BE2C (cell line): ENCODE results near the gene MTHFD1.

Source experiments
- DNase-seq: peaks from one replicate; pipeline ENCODE4 v3.0.0-alpha.2; 2020
- H3K27me3 ChIP-seq: fragments of 250-450 bp; sonication (Bioruptor Pico); 2 replicates; pipeline ENCODE4 v1.5.1; 2020; ENCODE audit warnings: mild to moderate bottlenecking
- H3K36me3 ChIP-seq: fragments of 250-450 bp; sonication (Bioruptor Pico); 2 replicates; pipeline ENCODE4 v1.5.1; 2020; ENCODE audit warnings: mild to moderate bottlenecking
- H3K4me1 ChIP-seq: fragments of 250-450 bp; sonication (Bioruptor Pico); 2 replicates; pipeline ENCODE4 v1.5.1; 2020
- H3K4me3 ChIP-seq: 2 replicates; pipeline ENCODE4 v1.5.1; 2011; ENCODE audit warnings: low read depth, low read length
- H3K9me3 ChIP-seq: fragments of 250-450 bp; sonication (Bioruptor Pico); 2 replicates; pipeline ENCODE4 v1.5.1; 2020
- TF ChIP-seq, protein P1 (sequence below): IDR thresholded peaks from 2 replicates; pipeline ENCODE4 v1.5.1; 2012; ENCODE audit warnings: mild to moderate bottlenecking, low read depth, low read length

The MTHFD1 gene

DNA sequence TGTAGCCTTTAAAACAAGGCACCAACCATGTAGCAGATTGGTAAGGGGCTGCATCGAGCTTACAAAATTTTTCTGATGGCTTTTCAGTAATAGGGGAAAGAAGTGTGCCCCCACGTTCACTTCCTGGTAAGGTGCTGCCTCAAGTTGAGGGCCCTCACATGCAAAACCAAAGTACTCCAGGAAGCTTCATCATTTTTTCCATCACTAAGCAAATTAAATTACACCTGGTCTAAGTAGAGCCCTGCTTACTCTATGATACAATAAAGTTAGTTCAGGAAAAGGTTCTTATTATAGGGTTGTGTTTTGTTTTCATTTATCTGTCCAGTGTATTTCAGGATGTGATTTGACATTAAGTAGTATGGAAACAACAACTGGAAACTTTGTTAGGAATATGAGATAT is 62.1 kb downstream of the MTHFD1 start:
- Histone ChIP-seq H3K9me3 (no peaks in the 10 kb centered on the region), H3K36me3 (peaks cover 75% of the 10 kb centered on the region), H3K27me3 (no peaks in the 10 kb centered on the region), H3K4me3 (no peak overlapping the region), H3K4me1 (peaks cover 11% of the 10 kb centered on the region)
- TF ChIP-seq, protein P1, sequence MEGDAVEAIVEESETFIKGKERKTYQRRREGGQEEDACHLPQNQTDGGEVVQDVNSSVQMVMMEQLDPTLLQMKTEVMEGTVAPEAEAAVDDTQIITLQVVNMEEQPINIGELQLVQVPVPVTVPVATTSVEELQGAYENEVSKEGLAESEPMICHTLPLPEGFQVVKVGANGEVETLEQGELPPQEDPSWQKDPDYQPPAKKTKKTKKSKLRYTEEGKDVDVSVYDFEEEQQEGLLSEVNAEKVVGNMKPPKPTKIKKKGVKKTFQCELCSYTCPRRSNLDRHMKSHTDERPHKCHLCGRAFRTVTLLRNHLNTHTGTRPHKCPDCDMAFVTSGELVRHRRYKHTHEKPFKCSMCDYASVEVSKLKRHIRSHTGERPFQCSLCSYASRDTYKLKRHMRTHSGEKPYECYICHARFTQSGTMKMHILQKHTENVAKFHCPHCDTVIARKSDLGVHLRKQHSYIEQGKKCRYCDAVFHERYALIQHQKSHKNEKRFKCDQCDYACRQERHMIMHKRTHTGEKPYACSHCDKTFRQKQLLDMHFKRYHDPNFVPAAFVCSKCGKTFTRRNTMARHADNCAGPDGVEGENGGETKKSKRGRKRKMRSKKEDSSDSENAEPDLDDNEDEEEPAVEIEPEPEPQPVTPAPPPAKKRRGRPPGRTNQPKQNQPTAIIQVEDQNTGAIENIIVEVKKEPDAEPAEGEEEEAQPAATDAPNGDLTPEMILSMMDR = no peak
- DNase-seq = no peak

DNA sequence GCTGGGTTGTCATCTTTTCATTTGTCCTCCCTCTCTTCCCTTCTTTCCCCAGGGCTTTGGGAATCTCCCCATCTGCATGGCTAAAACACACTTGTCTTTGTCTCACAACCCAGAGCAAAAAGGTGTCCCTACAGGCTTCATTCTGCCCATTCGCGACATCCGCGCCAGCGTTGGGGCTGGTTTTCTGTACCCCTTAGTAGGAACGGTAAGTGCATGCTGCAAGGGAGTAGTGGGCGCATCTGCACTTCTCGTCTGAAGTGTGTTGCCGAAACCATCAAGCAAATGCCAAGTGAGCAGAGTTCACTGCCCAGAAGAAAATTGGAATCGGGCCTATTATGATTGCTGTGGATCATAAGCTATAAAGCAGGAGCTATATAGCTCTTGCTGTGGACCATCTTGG is 66.5 kb downstream of the MTHFD1 start:
- no peaks in the 10 kb centered on the region for H3K9me3 ChIP-seq
- H3K36me3 ChIP-seq = peaks cover 86% of the 10 kb centered on the region
- H3K4me1 ChIP-seq = no peaks in the 10 kb centered on the region
- TF ChIP-seq, protein P1 = no peak
- no peak overlapping the region for H3K4me3 ChIP-seq
- no peak for DNase-seq
- no peaks in the 10 kb centered on the region for H3K27me3 ChIP-seq

DNA sequence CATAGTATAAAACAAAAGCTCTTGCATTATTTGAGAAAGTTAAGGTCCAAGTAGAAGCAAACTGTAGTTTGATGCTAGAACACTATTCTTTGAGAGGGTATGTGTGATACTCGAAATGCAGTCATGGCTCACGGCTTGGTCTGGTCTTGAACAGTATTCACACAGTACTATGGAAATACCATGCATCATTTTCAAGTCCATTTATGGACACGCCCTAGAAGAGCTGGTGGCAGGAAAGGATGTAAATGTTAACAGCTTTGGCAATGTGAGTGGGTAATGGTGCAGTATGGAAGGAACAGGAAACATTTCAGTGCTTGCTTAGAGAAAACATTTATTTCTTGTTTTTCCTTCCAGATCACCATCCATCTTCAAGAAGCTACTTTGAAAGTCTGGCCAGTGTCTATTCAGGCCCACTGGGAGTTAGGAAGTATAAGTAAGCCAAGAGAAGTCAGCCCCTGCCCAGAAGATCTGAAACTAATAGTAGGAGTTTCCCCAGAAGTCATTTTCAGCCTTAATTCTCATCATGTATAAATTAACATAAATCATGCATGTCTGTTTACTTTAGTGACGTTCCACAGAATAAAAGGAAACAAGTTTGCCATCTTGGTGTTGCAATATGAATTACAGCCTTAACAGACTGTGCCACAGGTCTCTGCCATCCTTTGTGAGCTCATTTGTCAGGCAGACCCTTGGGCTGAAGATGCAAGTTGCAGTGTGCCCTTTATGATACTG is 71.4 kb downstream of the MTHFD1 start:
- Histone ChIP-seq H3K36me3 (peaks cover 54% of the 10 kb centered on the region), H3K4me1 (peaks cover 2% of the 10 kb centered on the region; the same call in 1 of the 2 replicates), H3K27me3 (no peaks in the 10 kb centered on the region), H3K9me3 (no peaks in the 10 kb centered on the region), H3K4me3 (no peak overlapping the region)
- TF ChIP-seq, protein P1 = no peak
- DNase-seq = no peak

DNA sequence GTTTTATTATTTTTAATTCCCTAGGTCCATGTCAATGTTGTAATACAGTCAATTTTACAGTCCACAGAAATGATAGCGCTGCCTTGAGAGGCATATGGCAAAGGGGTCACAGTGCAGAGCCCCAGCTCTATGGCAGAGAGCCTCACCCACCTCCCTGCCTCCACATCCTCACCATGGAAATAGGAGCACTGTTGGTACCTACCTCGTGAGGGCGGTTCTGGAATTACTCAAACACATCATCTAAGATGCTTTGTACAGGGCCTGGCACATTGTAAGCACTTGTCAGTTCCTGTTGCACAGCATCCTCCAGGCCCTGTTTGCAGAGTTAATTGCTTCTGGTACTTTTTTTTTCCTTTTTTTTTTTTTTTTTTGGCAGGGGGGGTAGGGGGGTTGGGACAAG is 73.1 kb downstream of the MTHFD1 start:
- peaks cover 4% of the 10 kb centered on the region; the same call in 1 of the 2 replicates for H3K4me1 ChIP-seq
- no peak for DNase-seq
- no peak overlapping the region for H3K4me3 ChIP-seq
- no peaks in the 10 kb centered on the region for H3K27me3 ChIP-seq
- TF ChIP-seq, protein P1 = no peak
- H3K36me3 ChIP-seq = peaks cover 37% of the 10 kb centered on the region
- no peaks in the 10 kb centered on the region for H3K9me3 ChIP-seq

DNA sequence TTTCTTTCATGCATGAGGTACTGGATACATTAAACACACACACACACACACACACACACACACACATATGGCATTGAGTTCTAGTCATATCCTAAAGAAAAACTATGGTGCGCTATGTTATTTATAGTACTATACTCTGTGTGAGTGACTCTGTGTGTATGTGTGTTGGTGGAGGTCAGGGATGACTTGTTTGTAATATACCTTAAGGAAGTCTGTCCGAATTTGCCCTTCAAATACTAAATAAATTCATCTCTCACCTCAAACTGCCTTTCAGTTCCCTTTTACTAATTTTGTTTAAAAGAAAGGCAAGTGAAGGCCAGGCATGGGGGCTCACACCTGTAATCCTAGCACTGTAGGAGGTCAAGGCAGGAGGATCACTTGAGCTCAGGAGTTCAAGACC is 75.0 kb downstream of the MTHFD1 start:
- Histone ChIP-seq H3K9me3 (no peaks in the 10 kb centered on the region), H3K27me3 (no peaks in the 10 kb centered on the region), H3K4me3 (no peak overlapping the region), H3K4me1 (peaks cover 13% of the 10 kb centered on the region), H3K36me3 (peaks cover 22% of the 10 kb centered on the region)
- DNase-seq = no peak
- TF ChIP-seq, protein P1 = no peak

DNA sequence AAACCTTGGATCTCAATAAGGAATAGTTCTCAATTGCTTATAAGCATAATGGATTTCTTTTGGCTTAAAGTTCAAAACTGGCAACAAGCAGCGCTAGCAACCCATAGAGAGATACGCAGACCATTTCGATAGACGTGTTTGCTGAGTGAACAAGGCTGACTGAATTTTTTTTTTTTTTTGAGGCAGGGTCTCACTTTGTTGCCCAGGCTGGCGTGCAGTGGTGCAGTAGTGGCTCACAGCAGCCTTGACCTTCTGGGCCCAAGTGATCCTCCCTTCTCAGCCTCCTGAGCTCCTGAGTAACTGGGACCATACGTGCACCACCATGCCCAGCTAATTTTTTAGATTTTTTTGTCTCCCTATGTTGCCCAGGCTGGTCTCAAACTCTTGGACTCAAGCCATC is 75.7 kb downstream of the MTHFD1 start:
- Histone ChIP-seq H3K4me3 (no peak overlapping the region), H3K36me3 (peaks cover 18% of the 10 kb centered on the region), H3K4me1 (peaks cover 13% of the 10 kb centered on the region), H3K9me3 (no peaks in the 10 kb centered on the region), H3K27me3 (no peaks in the 10 kb centered on the region)
- TF ChIP-seq, protein P1 = no peak
- no peak for DNase-seq
